WTC11 (cell line): Measurements from ENCODE around the gene NOB1. TPM values are rescaled to one million over a fixed set of nuclear protein-coding genes. Genes with fewer than 3 reads are reported as not detected.

Experiments used
- ATAC-seq: fragments of 200-7000 bp; cut with Tn5 transposase; 2 replicates; pipeline ENCODE4 v1.10.0; 2021; ENCODE audit warnings: mild to moderate bottlenecking, moderate library complexity
- CTCF ChIA-PET: fragments of 300-600 bp; sonication (Branson Sonifier 250); formaldehyde crosslinking; loops from one replicate; lab custom pipeline; 2021; ENCODE audit warnings: antibody characterized with exemption; lab: Charles Lee
- POLR2A ChIA-PET: fragments of 350-600 bp; sonication (Branson Sonifier 250); formaldehyde crosslinking; loops from one replicate; lab custom pipeline; 2021; ENCODE audit warnings: antibody characterized with exemption; lab: Charles Lee
- DNase-seq: peaks from one replicate; pipeline ENCODE4 v3.0.0; 2021; ENCODE audit warnings: low spot score
- H3K27ac Mint-ChIP-seq: 2 replicates; pipeline ENCODE4 v1.8.0; 2021; ENCODE audit warnings: mixed read lengths
- H3K27me3 Mint-ChIP-seq: 2 replicates; pipeline ENCODE4 v1.8.0; 2021; ENCODE audit warnings: low read depth, mild to moderate bottlenecking, moderate library complexity, mixed read lengths
- H3K36me3 Mint-ChIP-seq: 2 replicates; pipeline ENCODE4 v1.8.0; 2021; ENCODE audit warnings: mixed read lengths
- H3K4me1 Mint-ChIP-seq: 2 replicates; pipeline ENCODE4 v1.8.0; 2022; ENCODE audit warnings: mixed read lengths
- H3K4me3 Mint-ChIP-seq: 2 replicates; pipeline ENCODE4 v1.8.0; 2021; ENCODE audit warnings: mild to moderate bottlenecking, moderate library complexity, mixed read lengths
- H3K9me3 Mint-ChIP-seq: 2 replicates; pipeline ENCODE4 v1.8.0; 2021; ENCODE audit warnings: mixed read lengths
- AR ChIP-seq: fragments of 250-450 bp; sonication (Bioruptor Pico); IDR thresholded peaks from 2 replicates; pipeline ENCODE4 v1.9.0; 2021; ENCODE audit warnings: mild to moderate bottlenecking
- ATF1 ChIP-seq: sonication (generic); formaldehyde crosslinking; IDR thresholded peaks from 2 replicates; pipeline ENCODE4 v1.8.1; 2023; ENCODE audit warnings: mild to moderate bottlenecking, moderate library complexity, missing genetic modification reagents
- ATF3 ChIP-seq: sonication (generic); formaldehyde crosslinking; conservative IDR thresholded peaks from 2 replicates; pipeline ENCODE4 v1.8.1; 2022; ENCODE audit warnings: mild to moderate bottlenecking, missing genetic modification reagents
- EMX1 ChIP-seq: fragments of 250-450 bp; sonication (Bioruptor Pico); IDR thresholded peaks from 2 replicates; pipeline ENCODE4 v1.8.0; 2021; ENCODE audit warnings: mild to moderate bottlenecking
- ETV6 ChIP-seq: sonication (generic); formaldehyde crosslinking; IDR thresholded peaks from 2 replicates; pipeline ENCODE4 v1.8.1; 2022; ENCODE audit warnings: mild to moderate bottlenecking, missing genetic modification reagents
- FOXP4 ChIP-seq: sonication (generic); formaldehyde crosslinking; IDR thresholded peaks from 2 replicates; pipeline ENCODE4 v1.8.0; 2022; ENCODE audit warnings: mild to moderate bottlenecking, missing genetic modification reagents
- HMGXB4 ChIP-seq: sonication (generic); formaldehyde crosslinking; IDR thresholded peaks from 2 replicates; pipeline ENCODE4 v1.8.1; 2023; ENCODE audit warnings: mild to moderate bottlenecking, moderate library complexity, missing genetic modification reagents
- JAZF1 ChIP-seq: fragments of 250-450 bp; sonication (Bioruptor Pico); IDR thresholded peaks from 2 replicates; pipeline ENCODE4 v1.9.0; 2021; ENCODE audit warnings: moderate library complexity, mild to moderate bottlenecking, inconsistent platforms
- JUN ChIP-seq: sonication (generic); formaldehyde crosslinking; IDR thresholded peaks from 2 replicates; pipeline ENCODE4 v1.8.0; 2023; ENCODE audit warnings: mild to moderate bottlenecking, missing genetic modification reagents
- KAT7 ChIP-seq: sonication (generic); formaldehyde crosslinking; IDR thresholded peaks from 2 replicates; pipeline ENCODE4 v1.8.1; 2023; ENCODE audit warnings: missing genetic modification reagents, mild to moderate bottlenecking, borderline replicate concordance
- NFE2L1 ChIP-seq: sonication (generic); formaldehyde crosslinking; IDR thresholded peaks from 2 replicates; pipeline ENCODE4 v1.8.1; 2023; ENCODE audit warnings: missing genetic modification reagents
- NFYB ChIP-seq: sonication (generic); formaldehyde crosslinking; conservative IDR thresholded peaks from 2 replicates; pipeline ENCODE4 v1.8.0; 2022; ENCODE audit warnings: low read depth, missing genetic modification reagents
- NR1H2 ChIP-seq: sonication (generic); formaldehyde crosslinking; IDR thresholded peaks from 2 replicates; pipeline ENCODE4 v1.9.0; 2021; ENCODE audit warnings: mild to moderate bottlenecking, moderate library complexity, missing genetic modification reagents
- RELA ChIP-seq: sonication (generic); formaldehyde crosslinking; IDR thresholded peaks from 2 replicates; pipeline ENCODE4 v1.8.1; 2022; ENCODE audit warnings: missing genetic modification reagents, mild to moderate bottlenecking, borderline replicate concordance
- SOX15 ChIP-seq: fragments of 250-450 bp; sonication (Bioruptor Pico); IDR thresholded peaks from 2 replicates; pipeline ENCODE4 v1.9.0; 2021; ENCODE audit warnings: mild to moderate bottlenecking
- SP1 ChIP-seq: sonication (generic); formaldehyde crosslinking; conservative IDR thresholded peaks from 2 replicates; pipeline ENCODE4 v1.8.1; 2022; ENCODE audit warnings: missing genetic modification reagents
- TEAD4 ChIP-seq: sonication (generic); formaldehyde crosslinking; IDR thresholded peaks from 2 replicates; pipeline ENCODE4 v1.8.0; 2022; ENCODE audit warnings: mild to moderate bottlenecking, missing genetic modification reagents
- USF2 ChIP-seq: sonication (generic); formaldehyde crosslinking; IDR thresholded peaks from 2 replicates; pipeline ENCODE4 v1.8.1; 2023; ENCODE audit warnings: mild to moderate bottlenecking, missing genetic modification reagents, moderate library complexity
- ZBTB21 ChIP-seq: sonication (generic); formaldehyde crosslinking; IDR thresholded peaks from 2 replicates; pipeline ENCODE4 v1.8.1; 2023; ENCODE audit warnings: mild to moderate bottlenecking, missing genetic modification reagents, borderline replicate concordance
- ZMAT4 ChIP-seq: fragments of 250-450 bp; sonication (Bioruptor Pico); IDR thresholded peaks from 2 replicates; pipeline ENCODE4 v1.9.0; 2021; ENCODE audit warnings: mild to moderate bottlenecking
- ZNF138 ChIP-seq: sonication (generic); formaldehyde crosslinking; conservative IDR thresholded peaks from 2 replicates; pipeline ENCODE4 v1.8.1; 2022; ENCODE audit warnings: mild to moderate bottlenecking, moderate library complexity, missing genetic modification reagents
- ZNF263 ChIP-seq: sonication (generic); formaldehyde crosslinking; IDR thresholded peaks from 2 replicates; pipeline ENCODE4 v1.8.1; 2022; ENCODE audit warnings: low read depth, mild to moderate bottlenecking, moderate library complexity, missing genetic modification reagents
- ZNF396 ChIP-seq: fragments of 250-450 bp; sonication (Bioruptor Pico); IDR thresholded peaks from 2 replicates; pipeline ENCODE4 v1.8.0; 2021; ENCODE audit warnings: mild to moderate bottlenecking, moderate library complexity, borderline replicate concordance
- ZNF416 ChIP-seq: fragments of 250-450 bp; sonication (Bioruptor Pico); IDR thresholded peaks from 2 replicates; pipeline ENCODE4 v1.9.0; 2021; ENCODE audit warnings: mild to moderate bottlenecking, inconsistent platforms
- ZNF512 ChIP-seq: sonication (generic); formaldehyde crosslinking; IDR thresholded peaks from 2 replicates; pipeline ENCODE4 v1.8.1; 2022; ENCODE audit warnings: missing genetic modification reagents, borderline replicate concordance
- total RNA-seq: library from RNA; stranded (reverse); gene quantifications from 3 replicates; pipeline ENCODE4 v1.2.3, GENCODE V29; 2021

The NOB1 gene
- total RNA-seq, 1 experiment from 2014 or later = 88.0 TPM

- no peak for TF ChIP-seq FOXP4 (CRISPR knock-in tag)
- no peak for TF ChIP-seq ZNF263 (CRISPR knock-in tag)
- no peak for TF ChIP-seq ATF3
- TF ChIP-seq ZNF416 = no peak
- no peak for TF ChIP-seq SP1 (CRISPR knock-in tag)
- TF ChIP-seq JAZF1 (CRISPR knock-in tag) = no peak
- no peak for TF ChIP-seq NR1H2 (CRISPR knock-in tag)
Measured at GRCh38 chr16:69748694-69749345, 5.9 kb downstream of the NOB1 start (continued).

- TF ChIP-seq ZNF138 (CRISPR knock-in tag) = no peak
- no peak for TF ChIP-seq SOX15 (CRISPR knock-in tag)
- no peak for TF ChIP-seq NFYB (CRISPR knock-in tag)
- no peak for TF ChIP-seq JUN (CRISPR knock-in tag)
- no peak for TF ChIP-seq EMX1
- TF ChIP-seq ZMAT4 = no peak
- no peak for TF ChIP-seq AR (CRISPR knock-in tag)
- TF ChIP-seq HMGXB4 (CRISPR knock-in tag) = no peak
- TF ChIP-seq ZNF512 = no peak
- TF ChIP-seq KAT7 = no peak
- no peak for TF ChIP-seq RELA
- TF ChIP-seq USF2 = no peak
- no peak for TF ChIP-seq ETV6 (CRISPR knock-in tag)
- TF ChIP-seq ZNF396 (CRISPR knock-in tag) = no peak
- no peak for TF ChIP-seq TEAD4 (CRISPR knock-in tag)
- no peak for TF ChIP-seq NFE2L1
- no peak for TF ChIP-seq ZBTB21 (CRISPR knock-in tag)
- TF ChIP-seq ZNF416 = no peak
- no peak for TF ChIP-seq ATF1 (CRISPR knock-in tag)
- H3K9me3 Mint-ChIP-seq = no peaks in the 10 kb centered on the region
- ATAC-seq (no peak), DNase-seq (no peak)
- ChIA-PET CTCF (no interaction called here), POLR2A (no interaction called here)
- no peaks in the 10 kb centered on the region for H3K27me3 Mint-ChIP-seq
- H3K4me1 Mint-ChIP-seq = no peaks in the 10 kb centered on the region
- no peak overlapping the region for H3K27ac Mint-ChIP-seq
- H3K4me3 Mint-ChIP-seq = no peak overlapping the region
- H3K36me3 Mint-ChIP-seq = peaks cover 83% of the 10 kb centered on the region
Measured at GRCh38 chr16:69747115-69747514, 7.6 kb downstream of the NOB1 start.
